MCF 10A (cell line): ENCODE results near the gene VAV3. TPM values are rescaled to one million over a fixed set of nuclear protein-coding genes. Genes with fewer than 3 reads are reported as not detected.

Experiments
- BruUV-seq: library from RNA; stranded (reverse); fragments of 400-500 nt; replicated peaks from 2 replicates; lab custom pipeline; 2021; lab: Mats Ljungman, UMichigan
- CTCF ChIA-PET: fragments of 300-600 bp; sonication (Branson Sonifier 250); formaldehyde crosslinking; extraction: SDS; loops from one replicate; lab custom pipeline; 2021; ENCODE audit warnings: antibody characterized with exemption, inconsistent platforms; lab: Yijun Ruan, JAX
- POLR2A ChIA-PET: fragments of 300-600, 350-650 bp; sonication (Branson Sonifier 250); formaldehyde crosslinking; extraction: SDS; loops from one replicate; lab custom pipeline; 2020; ENCODE audit warnings: antibody characterized with exemption, inconsistent platforms; lab: Yijun Ruan, JAX
- DNase-seq: peaks from one replicate; pipeline ENCODE4 v3.0.0-alpha.2; 2018; ENCODE audit not compliant: unreplicated experiment
- H3K27ac Mint-ChIP-seq: one replicate; pipeline ENCODE4 v1.8.0; 2022; ENCODE audit warnings: mild to moderate bottlenecking, low read depth, mixed read lengths; ENCODE audit not compliant: unreplicated experiment
- H3K27me3 Mint-ChIP-seq: one replicate; pipeline ENCODE4 v1.8.0; 2022; ENCODE audit warnings: mixed read lengths; ENCODE audit not compliant: insufficient read depth, unreplicated experiment
- H3K36me3 Mint-ChIP-seq: one replicate; pipeline ENCODE4 v1.8.0; 2022; ENCODE audit warnings: mild to moderate bottlenecking, moderate library complexity, mixed read lengths; ENCODE audit not compliant: insufficient read depth, unreplicated experiment
- H3K4me1 Mint-ChIP-seq: one replicate; pipeline ENCODE4 v1.8.0; 2022; ENCODE audit warnings: mixed read lengths; ENCODE audit not compliant: insufficient read depth, unreplicated experiment
- H3K4me3 Mint-ChIP-seq: one replicate; pipeline ENCODE4 v1.8.0; 2022; ENCODE audit warnings: mild to moderate bottlenecking, moderate library complexity, mixed read lengths; ENCODE audit not compliant: unreplicated experiment
- H3K9me3 Mint-ChIP-seq: one replicate; pipeline ENCODE4 v1.8.0; 2022; ENCODE audit warnings: mixed read lengths; ENCODE audit not compliant: unreplicated experiment
- CTCF ChIP-seq: fragments of 200-600 bp; IDR thresholded peaks from one replicate; pipeline ENCODE4 v1.8.0; 2022; ENCODE audit warnings: antibody characterized with exemption, mild to moderate bottlenecking; ENCODE audit not compliant: unreplicated experiment
- intact Hi-C: fragments of 100-400 bp; cut with micrococcal nuclease; formaldehyde crosslinking; loops from 2 replicates; pipeline ENCODE4 v1.14.1; 2022
- total RNA-seq: library from RNA; stranded (reverse); gene quantifications from 2 replicates; pipeline ENCODE4 v1.2.3, GENCODE V29; 2022

Gene VAV3
- total RNA-seq, 1 experiment from 2014 or later: 2.0 TPM

- no peak for TF ChIP-seq CTCF
- Mint-ChIP-seq H3K4me1 (peaks cover 27% of the 10 kb centered on the region), H3K36me3 (no peaks in the 10 kb centered on the region), H3K4me3 (no peak overlapping the region), H3K27me3 (no peaks in the 10 kb centered on the region), H3K9me3 (no peaks in the 10 kb centered on the region), H3K27ac (no peak overlapping the region)
- BruUV-seq: no TSS peak
- intact Hi-C loops: loop anchor here (2.0 kb wide), 1 partner anchor 184 kb away; no protein-coding TSS in a partner anchor
- no peak for DNase-seq
- ChIA-PET POLR2A (interaction anchor here (0.7 to 1.4 kb wide), 2 partner anchors 11 to 128 kb away, joined by 3 read pairs; no protein-coding TSS in a partner anchor), CTCF (interaction anchor here (1.0 kb wide), 1 partner anchor 74 kb away, joined by 4 read pairs; no protein-coding TSS in a partner anchor)
Observed at GRCh38 chr1:107940701-107941100, 24.3 kb downstream of the VAV3 start.

- Mint-ChIP-seq H3K9me3 (no peaks in the 10 kb centered on the region), H3K4me1 (peaks cover 31% of the 10 kb centered on the region), H3K27me3 (no peaks in the 10 kb centered on the region), H3K36me3 (no peaks in the 10 kb centered on the region), H3K4me3 (no peak overlapping the region), H3K27ac (no peak overlapping the region)
- intact Hi-C loops: loop anchor here (2.0 kb wide), 1 partner anchor 185 kb away; no protein-coding TSS in a partner anchor
- ChIA-PET POLR2A (interaction anchor here (0.7 to 1.4 kb wide), 3 partner anchors 10 to 128 kb away, joined by 3 to 4 read pairs (median 3); no protein-coding TSS in a partner anchor), CTCF (no interaction called here)
- no peak for DNase-seq
- no peak for TF ChIP-seq CTCF
- BruUV-seq: no TSS peak
Observed at GRCh38 chr1:107940017-107940577, 24.9 kb downstream of the VAV3 start.

GRCh38 chr1:107939256-107939655, 25.7 kb downstream of the VAV3 start:
- ChIA-PET CTCF (no interaction called here), POLR2A (no interaction called here)
- Mint-ChIP-seq H3K9me3 (no peaks in the 10 kb centered on the region), H3K4me3 (no peak overlapping the region), H3K27me3 (no peaks in the 10 kb centered on the region), H3K4me1 (peaks cover 31% of the 10 kb centered on the region), H3K27ac (no peak overlapping the region), H3K36me3 (no peaks in the 10 kb centered on the region)
- no TSS peak for BruUV-seq
- no peak for DNase-seq
- intact Hi-C loops: loop anchor here (10.0 kb wide), 1 partner anchor 154 kb away; no protein-coding TSS in a partner anchor
- TF ChIP-seq CTCF: no peak

GRCh38 chr1:107936498-107937481, 28.2 kb downstream of the VAV3 start:
- intact Hi-C loops: loop anchor here (10.0 kb wide), 1 partner anchor 152 kb away; no protein-coding TSS in a partner anchor
- TF ChIP-seq CTCF: no peak
- DNase-seq: peak; percentile 97
- ChIA-PET POLR2A (interaction anchor here (0.6 to 0.9 kb wide), 2 partner anchors 13 to 109 kb away, joined by 3 to 5 read pairs; no protein-coding TSS in a partner anchor), CTCF (no interaction called here)
- peak overlapping the region; percentile 52 for H3K27ac Mint-ChIP-seq
- no peak overlapping the region for H3K4me3 Mint-ChIP-seq
- peaks cover 28% of the 10 kb centered on the region for H3K4me1 Mint-ChIP-seq
- no peaks in the 10 kb centered on the region for H3K36me3 Mint-ChIP-seq
- H3K27me3 Mint-ChIP-seq: no peaks in the 10 kb centered on the region
- no peaks in the 10 kb centered on the region for H3K9me3 Mint-ChIP-seq
- BruUV-seq: no TSS peak
